HT1080 (cell line): Measurements from ENCODE around the gene SMC5. TPM values are rescaled to one million over a fixed set of nuclear protein-coding genes. Genes with fewer than 3 reads are reported as not detected.

Source experiments
- DNase-seq: peaks from one replicate; pipeline ENCODE4 v3.0.0-alpha.2; 2015; ENCODE audit warnings: low read depth
- small RNA-seq: library from RNA; depleted of rRNA; stranded (forward); fragments of <200 nt; gene quantifications from one replicate; pipeline ENCODE3, GENCODE V24; 2014
- total RNA-seq: library from RNA; depleted of rRNA; stranded (reverse); fragments of >200 nt; shearing (Covaris generic); gene quantifications from 2 replicates; pipeline ENCODE4 v1.2.3, GENCODE V29; 2014; rRNA removed

Gene SMC5
- total RNA-seq, 1 experiment from 2014 or later, result 13.5 TPM

DNA sequence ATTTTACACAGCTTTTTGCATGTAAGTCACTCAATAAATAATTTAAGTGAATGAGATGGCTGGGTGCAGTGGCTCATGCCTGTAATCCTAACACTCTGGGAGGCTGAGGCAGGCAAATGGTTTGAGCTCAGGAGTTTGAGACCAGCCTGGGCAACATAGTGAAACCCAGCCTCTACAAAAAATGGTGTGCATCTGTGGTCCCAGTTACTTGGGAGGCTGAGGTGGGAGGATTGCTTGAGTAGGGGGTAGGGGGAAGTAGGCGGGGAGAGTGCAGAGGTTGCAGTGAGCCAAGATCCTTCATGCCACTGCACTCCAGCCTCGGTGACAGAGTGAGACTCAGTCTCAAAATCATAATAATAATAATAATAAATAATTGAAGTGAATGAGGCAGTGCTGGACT lies 145.5 kb downstream of the SMC5 start:
- DNase-seq, result no peak

Small RNA genes lying within 50 kb of the gene (small RNA-seq; reads per million reads assigned to genes)
- not detected for gene RF00019

Other genes with a start within 250 kb of the SMC5 start
- 0.17 and 0.37 TPM in 2 replicates for gene MAMDC2, start 215.1 kb upstream of the SMC5 start, total RNA-seq
- 6.0 and 7.3 TPM in 2 replicates for gene KLF9, start 155.7 kb downstream of the SMC5 start, total RNA-seq